Fibroblast of the conjunctiva (primary cell): ENCODE measurements around the gene PRX.

Experiments used
- DNase-seq: peaks from one replicate; pipeline ENCODE4 v3.0.0-alpha.2; 2010; ENCODE audit warnings: low read depth

The PRX gene

GRCh38 chr19:40365010-40365409 is 48.2 kb downstream of the PRX start:
- DNase-seq: no peak

GRCh38 chr19:40363069-40363468 is 50.1 kb downstream of the PRX start:
- no peak for DNase-seq

GRCh38 chr19:40362160-40362559 is 51.0 kb downstream of the PRX start:
- DNase-seq: no peak

GRCh38 chr19:40360708-40361241 is 52.4 kb downstream of the PRX start:
- DNase-seq: no peak

- DNase-seq: no peak
Observed at GRCh38 chr19:40360020-40360707, 53.0 kb downstream of the PRX start.

- no peak for DNase-seq
Observed at GRCh38 chr19:40358773-40359172, 54.4 kb downstream of the PRX start.

GRCh38 chr19:40357640-40358039 is 55.5 kb downstream of the PRX start:
- no peak for DNase-seq

- no peak for DNase-seq
Observed at GRCh38 chr19:40356681-40357595, 56.2 kb downstream of the PRX start.

- no peak for DNase-seq
Observed at GRCh38 chr19:40355975-40356680, 57.0 kb downstream of the PRX start.

GRCh38 chr19:40348961-40349507 is 64.1 kb downstream of the PRX start:
- peak; percentile 43 for DNase-seq

- DNase-seq: peak; percentile 99
Observed at GRCh38 chr19:40348125-40348913, 64.9 kb downstream of the PRX start, which contains the start of the genes C19orf47 and PLD3. C19orf47 (minus strand) TSS chr19:40348397; CDS start chr19:40341857, 6,540 bp downstream. PLD3 (plus strand) TSS chr19:40348695; CDS start chr19:40366484, 17,789 bp downstream.

GRCh38 chr19:40344422-40344821 is 68.8 kb downstream of the PRX start:
- no peak for DNase-seq
